K562 (cell line): Measurements from ENCODE around the gene BEST4. TPM values are rescaled to one million over a fixed set of nuclear protein-coding genes. Genes with fewer than 3 reads are reported as not detected.

Experiments used
- BHLHE40 ChIP-seq: IDR thresholded peaks from 2 replicates; pipeline ENCODE4 v1.6.1; 2011; ENCODE audit warnings: low read length, improper control_type of control experiment
- CREM ChIP-seq: IDR thresholded peaks from 2 replicates; pipeline ENCODE4 v1.6.1; 2014; ENCODE audit warnings: antibody characterized with exemption, low read depth
- CTCFL ChIP-seq: IDR thresholded peaks from 2 replicates; pipeline ENCODE4 v1.6.1; 2011; ENCODE audit warnings: borderline replicate concordance, low read depth, mild to moderate bottlenecking, moderate library complexity, low read length; ENCODE audit not compliant: insufficient read depth, poor library complexity, severe bottlenecking
- FOS ChIP-seq: IDR thresholded peaks from 3 replicates; pipeline ENCODE4 v1.6.1; 2011; ENCODE audit not compliant: insufficient read length; ENCODE audit errors: extremely low read depth
- FOXK2 ChIP-seq, 2 experiments: fragments of 450-650 bp; IDR thresholded peaks in 1 of 2; conservative IDR thresholded peaks in 1 of 2; 2 replicates each; pipeline ENCODE4 v1.6.1; 2016; ENCODE audit warnings: low read depth in 2 of 2, mild to moderate bottlenecking in 1 of 2
- MGA ChIP-seq: fragments of 450-650 bp; IDR thresholded peaks from 2 replicates; pipeline ENCODE4 v1.6.1; 2016; ENCODE audit warnings: mild to moderate bottlenecking, moderate library complexity
- NELFE ChIP-seq: IDR thresholded peaks from 2 replicates; pipeline ENCODE4 v1.6.1; 2011; ENCODE audit warnings: mild to moderate bottlenecking; ENCODE audit not compliant: insufficient read depth, insufficient read length
- SRSF7 ChIP-seq: fragments of 200-400 bp; formaldehyde crosslinking; optimal IDR thresholded peaks from 2 replicates; pipeline ENCODE3; 2017; ENCODE audit warnings: mild to moderate bottlenecking, low read depth, low read length
- TBL1XR1 ChIP-seq, 2 experiments: IDR thresholded peaks; 2 replicates each; pipeline ENCODE4 v1.6.1; 2012; ENCODE audit warnings: improper control_type of control experiment in 2 of 2, low read length in 2 of 2, mild to moderate bottlenecking in 1 of 2
- TCF7 ChIP-seq: sonication (generic); IDR thresholded peaks from 2 replicates; pipeline ENCODE4 v1.6.1; 2016; ENCODE audit warnings: antibody characterized with exemption, borderline replicate concordance
- ZNF124 ChIP-seq: sonication (generic); formaldehyde crosslinking; IDR thresholded peaks from 2 replicates; pipeline ENCODE4 v1.8.1; 2022; ENCODE audit warnings: missing genetic modification reagents
- ZNF3 ChIP-seq: fragments of 250-450 bp; sonication (Bioruptor Pico); IDR thresholded peaks from 2 replicates; pipeline ENCODE4 v1.5.0; 2021; ENCODE audit warnings: mild to moderate bottlenecking, moderate library complexity
- ZNF586 ChIP-seq: fragments of 450-650 bp; formaldehyde crosslinking; conservative IDR thresholded peaks from 2 replicates; pipeline ENCODE4 v1.4.0; 2020; ENCODE audit warnings: mild to moderate bottlenecking, moderate library complexity
- ZNF785 ChIP-seq: fragments of 250-450 bp; sonication (Bioruptor Pico); IDR thresholded peaks from 2 replicates; pipeline ENCODE4 v1.4.0; 2020; ENCODE audit warnings: mild to moderate bottlenecking
- polyA plus RNA-seq, 8 experiments: library from polyadenylated mRNA; depleted of rRNA in 4 of 8; stranded (reverse) in 5 of 8; unstranded in 3 of 8; fragments of >200 nt; fragmentation: Nextera tagmentation in 2 of 8; fragmentation: Illumina TruSeq in 1 of 8; extraction: Ambion mirVana in 2 of 8; extraction: Trizol in 1 of 8; gene quantifications; 2 replicates each; pipeline versions ENCODE4 v1.2.1 to v1.2.3, GENCODE V29; 2011 to 2014; ENCODE audit warnings: inconsistent platforms in 1 of 8, missing spikeins in 1 of 8
- total RNA-seq, 7 experiments: library from RNA; depleted of rRNA in 6 of 7; stranded (reverse); fragments of >200 nt in 6 of 7; fragmentation: Illumina TruSeq in 2 of 7; extraction: Trizol in 2 of 7; gene quantifications; 2 replicates each; pipeline versions ENCODE4 v1.2.1 to v1.2.3, GENCODE V29; 2011 to 2021; ENCODE audit warnings: low replicate concordance in 1 of 7

The BEST4 gene
- total and polyA plus RNA-seq, 9 of the 15 experiments (the other 6 are each of a cell fraction or from before 2014, with no cell fraction given): 0.07 to 0.11 TPM; not detected in 7

- TF ChIP-seq MGA: peak; percentile 97
- TF ChIP-seq CTCFL: peak; percentile 69
- peak; percentile 47; the same call in 1 of the 2 replicates for TF ChIP-seq BHLHE40
- TF ChIP-seq SRSF7: no peak
- no peak for TF ChIP-seq ZNF785
- no peak; a peak in 1 of 4 replicates for TF ChIP-seq TBL1XR1 (IDR thresholded peaks at IDR 0.05; ENCODE audit: low read length in 2 of 2)
- no peak for TF ChIP-seq ZNF124
- TF ChIP-seq NELFE: no peak
- TF ChIP-seq ZNF3: no peak
- peak; percentile 75 for TF ChIP-seq CREM
- no peak for TF ChIP-seq FOS
- TF ChIP-seq ZNF586 (CRISPR knock-in tag): no peak
- TF ChIP-seq FOXK2 (conservative IDR thresholded peaks at IDR 0.05 in 1 of 2, IDR thresholded peaks at IDR 0.05 in 1 of 2; ENCODE audit: low read depth in 2 of 2): peak; percentile 90 to 94; a peak in 3 of 4 replicates
- TF ChIP-seq TCF7: peak; percentile 49; the same call in 1 of the 2 replicates
Measured at GRCh38 chr1:44799770-44800584, 12.0 kb upstream of the BEST4 start, which contains the start of gene PLK3 (continued).
